Measurements from ENCODE around the gene TSHZ2.

GRCh38 chr20:53503517-53503919, 531.4 kb downstream of the TSHZ2 start:
- no peak for TF ChIP-seq CTCF (IDR thresholded peaks at IDR 0.05; ENCODE audit: low read length)
- TF ChIP-seq EZH2 (IDR thresholded peaks at IDR 0.05; ENCODE audit: borderline replicate concordance, low read length) = no peak

Measured in OCI-LY1 (cell line).